ENCODE measurements around the gene PELI3.

The PELI3 gene

GRCh38 chr11:66505276-66505816 is 38.6 kb downstream of the PELI3 start:
- no peak for DNase-seq (ENCODE audit: low read depth)

GRCh38 chr11:66509131-66509561 is 42.4 kb downstream of the PELI3 start:
- no peak for DNase-seq (ENCODE audit: low read depth)

- peak; percentile 56 for DNase-seq (ENCODE audit: low read depth)
Measured at GRCh38 chr11:66510271-66510989, 43.7 kb downstream of the PELI3 start, which contains the start of gene BBS1. Gene BBS1, plus strand, starts transcription at chr11:66510635. Its CDS starts 25 bp downstream, at chr11:66510660.

- no peak for DNase-seq (ENCODE audit: low read depth)
Measured at GRCh38 chr11:66510990-66511339, 44.3 kb downstream of the PELI3 start.

GRCh38 chr11:66523611-66524010 is 56.9 kb downstream of the PELI3 start:
- no peak for DNase-seq (ENCODE audit: low read depth)

GRCh38 chr11:66524304-66525040 is 57.8 kb downstream of the PELI3 start:
- DNase-seq (ENCODE audit: low read depth) = no peak

All from CMK (cell line).